Vagina (tissue), 2 donors: ENCODE measurements around the gene SLC16A9.

Experiments
- POLR2AphosphoS5 ChIP-seq, 2 donors: sonication (generic); formaldehyde crosslinking; IDR thresholded peaks; one replicate each; pipeline ENCODE4 v1.9.0; 2017; ENCODE audit warnings: antibody characterized with exemption in 2 of 2, mild to moderate bottlenecking in 2 of 2, low read depth in 1 of 2; ENCODE audit not compliant: insufficient read depth in 1 of 2
- TF ChIP-seq, protein P1 (sequence below), 3 experiments: fragments of 450-650 bp in 2 of 3; fragments of 200-600 bp in 1 of 3; sonication (generic) in 1 of 3; IDR thresholded peaks; one replicate each; pipeline ENCODE4 v1.5.1; 2017 to 2019; ENCODE audit warnings: antibody characterized with exemption in 3 of 3, mild to moderate bottlenecking in 2 of 3, moderate library complexity in 2 of 3

DNA sequence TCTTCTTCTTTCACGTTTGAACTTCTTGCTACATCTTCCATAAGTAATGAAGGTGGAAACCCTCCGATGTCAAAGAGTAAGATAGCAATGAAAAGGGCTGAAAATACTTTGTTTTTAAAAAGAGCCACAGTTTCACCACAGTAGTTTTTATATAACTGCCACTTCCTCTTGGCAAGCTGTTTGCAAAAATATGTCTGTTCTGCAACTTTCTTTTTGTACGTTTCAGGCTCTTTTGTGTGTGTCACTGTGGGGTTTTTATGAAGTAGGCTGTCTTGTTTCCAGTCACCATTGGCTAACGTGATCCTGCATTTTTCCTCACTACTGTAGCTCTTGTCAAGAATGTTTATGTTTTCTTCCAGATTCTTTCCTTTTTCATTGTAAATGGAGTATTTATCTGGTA lies 55.6 kb downstream of the SLC16A9 start:
- TF ChIP-seq, protein P1, sequence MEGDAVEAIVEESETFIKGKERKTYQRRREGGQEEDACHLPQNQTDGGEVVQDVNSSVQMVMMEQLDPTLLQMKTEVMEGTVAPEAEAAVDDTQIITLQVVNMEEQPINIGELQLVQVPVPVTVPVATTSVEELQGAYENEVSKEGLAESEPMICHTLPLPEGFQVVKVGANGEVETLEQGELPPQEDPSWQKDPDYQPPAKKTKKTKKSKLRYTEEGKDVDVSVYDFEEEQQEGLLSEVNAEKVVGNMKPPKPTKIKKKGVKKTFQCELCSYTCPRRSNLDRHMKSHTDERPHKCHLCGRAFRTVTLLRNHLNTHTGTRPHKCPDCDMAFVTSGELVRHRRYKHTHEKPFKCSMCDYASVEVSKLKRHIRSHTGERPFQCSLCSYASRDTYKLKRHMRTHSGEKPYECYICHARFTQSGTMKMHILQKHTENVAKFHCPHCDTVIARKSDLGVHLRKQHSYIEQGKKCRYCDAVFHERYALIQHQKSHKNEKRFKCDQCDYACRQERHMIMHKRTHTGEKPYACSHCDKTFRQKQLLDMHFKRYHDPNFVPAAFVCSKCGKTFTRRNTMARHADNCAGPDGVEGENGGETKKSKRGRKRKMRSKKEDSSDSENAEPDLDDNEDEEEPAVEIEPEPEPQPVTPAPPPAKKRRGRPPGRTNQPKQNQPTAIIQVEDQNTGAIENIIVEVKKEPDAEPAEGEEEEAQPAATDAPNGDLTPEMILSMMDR (IDR thresholded peaks at IDR 0.05), result no peak
- TF ChIP-seq POLR2AphosphoS5 (IDR thresholded peaks at IDR 0.05; ENCODE audit: insufficient read depth in 1 of 2, low read depth in 1 of 2), result no peak
